IMR-90 (cell line): ENCODE results near the gene XIRP1. TPM values are rescaled to one million over a fixed set of nuclear protein-coding genes. Genes with fewer than 3 reads are reported as not detected.

Experiments used
- ATAC-seq: fragments of 200-7000 bp; cut with Tn5 transposase; 2 replicates; pipeline ENCODE4 v1.9.1; 2020; ENCODE audit warnings: low read depth, mild to moderate bottlenecking, moderate library complexity
- BruUV-seq: library from RNA; stranded (reverse); fragments of 400-500 nt; replicated peaks from 2 replicates; lab custom pipeline; 2021; lab: Mats Ljungman, UMichigan
- CTCF ChIA-PET: fragments of 300-600 bp; formaldehyde crosslinking; extraction: SDS; loops from one replicate; lab custom pipeline; 2021; ENCODE audit warnings: antibody characterized with exemption; lab: Yijun Ruan, JAX
- POLR2A ChIA-PET: fragments of 300-600 bp; sonication (Branson Sonifier 250); formaldehyde crosslinking; loops from one replicate; lab custom pipeline; 2022; ENCODE audit warnings: antibody characterized with exemption; ENCODE audit not compliant: unreplicated experiment; lab: Charles Lee
- DNase-seq: peaks from one replicate; pipeline ENCODE4 v3.0.0; 2013
- H2AFZ ChIP-seq: replicated peaks from 2 replicates; pipeline ENCODE3; 2013; ENCODE audit warnings: low read length, mild to moderate bottlenecking; ENCODE audit not compliant: poor library complexity
- H2AK5ac ChIP-seq: 2 replicates; pipeline ENCODE4 v1.6.1; 2013; ENCODE audit warnings: low read depth, low read length, inconsistent platforms
- H2AK9ac ChIP-seq: replicated peaks from 2 replicates; pipeline ENCODE3; 2013; ENCODE audit warnings: mild to moderate bottlenecking, low read depth, low read length, moderate library complexity; ENCODE audit not compliant: poor library complexity
- H2BK120ac ChIP-seq: 2 replicates; pipeline ENCODE4 v1.6.1; 2013; ENCODE audit warnings: low read depth, low read length, inconsistent platforms
- H2BK15ac ChIP-seq: 3 replicates; pipeline ENCODE4 v1.6.1; 2013; ENCODE audit warnings: low read depth, low read length, inconsistent platforms
- H2BK20ac ChIP-seq: 2 replicates; pipeline ENCODE4 v1.6.1; 2013; ENCODE audit warnings: low read depth, mild to moderate bottlenecking, inconsistent platforms, low read length, moderate library complexity
- H2BK5ac ChIP-seq: 2 replicates; pipeline ENCODE4 v1.6.1; 2013; ENCODE audit warnings: mild to moderate bottlenecking, low read depth, low read length, inconsistent platforms; ENCODE audit not compliant: poor library complexity, severe bottlenecking
- H3K14ac ChIP-seq: replicated peaks from 2 replicates; pipeline ENCODE4 v1.6.1; 2013; ENCODE audit warnings: low read depth, low read length, inconsistent platforms
- H3K18ac ChIP-seq: 2 replicates; pipeline ENCODE4 v1.6.1; 2013; ENCODE audit warnings: low read depth, low read length, control low read depth
- H3K23ac ChIP-seq: 2 replicates; pipeline ENCODE4 v1.6.1; 2013; ENCODE audit warnings: low read depth, low read length, inconsistent platforms
- H3K27ac ChIP-seq: 2 replicates; pipeline ENCODE4 v1.5.1; 2013; ENCODE audit warnings: mild to moderate bottlenecking, control low read depth, low read length; ENCODE audit not compliant: insufficient read depth
- H3K27me3 ChIP-seq: 2 replicates; pipeline ENCODE4 v1.6.1; 2013; ENCODE audit warnings: low read length; ENCODE audit not compliant: control insufficient read depth, insufficient read depth
- H3K36me3 ChIP-seq: 2 replicates; pipeline ENCODE4 v1.6.1; 2013; ENCODE audit warnings: low read length, mixed read lengths; ENCODE audit not compliant: control insufficient read depth, insufficient read depth
- H3K4ac ChIP-seq: 2 replicates; pipeline ENCODE4 v1.6.1; 2013; ENCODE audit warnings: low read depth, low read length, inconsistent platforms
- H3K4me1 ChIP-seq: 2 replicates; pipeline ENCODE4 v1.6.1; 2013; ENCODE audit warnings: low read length, mixed read lengths; ENCODE audit not compliant: control insufficient read depth, insufficient read depth
- H3K4me2 ChIP-seq: 2 replicates; pipeline ENCODE4 v1.6.1; 2013; ENCODE audit warnings: low read depth, mild to moderate bottlenecking, control low read depth, low read length, moderate library complexity
- H3K4me3 ChIP-seq: 2 replicates; pipeline ENCODE4 v1.5.1; 2013; ENCODE audit warnings: low read depth, mild to moderate bottlenecking, control low read depth, low read length, moderate library complexity; ENCODE audit not compliant: insufficient read depth
- H3K56ac ChIP-seq: 2 replicates; pipeline ENCODE4 v1.6.1; 2013; ENCODE audit warnings: low read length, inconsistent platforms; ENCODE audit not compliant: insufficient read depth; ENCODE audit errors: extremely low read depth
- H3K79me1 ChIP-seq, 2 experiments: 2 replicates each; pipeline ENCODE4 v1.6.1; 2013; ENCODE audit warnings: low read length in 2 of 2, inconsistent platforms in 1 of 2, low read depth in 1 of 2
- H3K9ac ChIP-seq: 2 replicates; pipeline ENCODE4 v1.6.1; 2013; ENCODE audit warnings: low read depth, low read length, control low read depth
- H3K9me1 ChIP-seq: 2 replicates; pipeline ENCODE4 v1.6.1; 2013; ENCODE audit warnings: low read length, inconsistent platforms; ENCODE audit not compliant: insufficient read depth
- H3K9me3 ChIP-seq: 2 replicates; pipeline ENCODE4 v1.6.1; 2013; ENCODE audit warnings: low read length; ENCODE audit not compliant: control insufficient read depth, insufficient read depth
- H4K20me1 ChIP-seq: 2 replicates; pipeline ENCODE4 v1.6.1; 2013; ENCODE audit warnings: low read length, inconsistent platforms; ENCODE audit not compliant: insufficient read depth
- H4K5ac ChIP-seq: 2 replicates; pipeline ENCODE4 v1.6.1; 2013; ENCODE audit warnings: mild to moderate bottlenecking, low read depth, low read length, control low read depth
- H4K8ac ChIP-seq, 2 experiments: 2 replicates each; pipeline ENCODE4 v1.6.1; 2013; ENCODE audit warnings: low read depth in 2 of 2, low read length in 2 of 2, control low read depth in 1 of 2, inconsistent platforms in 1 of 2
- H4K91ac ChIP-seq: 2 replicates; pipeline ENCODE4 v1.6.1; 2013; ENCODE audit warnings: low read depth, low read length, inconsistent platforms; ENCODE audit not compliant: insufficient read depth
- BHLHE40 ChIP-seq: fragments of 150-350 bp; IDR thresholded peaks from 2 replicates; pipeline ENCODE4 v1.6.1; 2016; ENCODE audit warnings: mild to moderate bottlenecking, low read depth, low read length
- CEBPB ChIP-seq: IDR thresholded peaks from 2 replicates; pipeline ENCODE4 v1.6.1; 2012; ENCODE audit warnings: low read depth, low read length, improper control_type of control experiment
- CHD1 ChIP-seq: IDR thresholded peaks from 2 replicates; pipeline ENCODE4 v1.6.1; 2012; ENCODE audit warnings: low read depth, low read length, improper control_type of control experiment
- MAFK ChIP-seq: IDR thresholded peaks from 2 replicates; pipeline ENCODE4 v1.6.1; 2012; ENCODE audit warnings: low read depth, low read length, improper control_type of control experiment
- MAZ ChIP-seq: IDR thresholded peaks from 2 replicates; pipeline ENCODE4 v1.6.1; 2012; ENCODE audit warnings: low read depth, mild to moderate bottlenecking, low read length, improper control_type of control experiment, moderate library complexity, borderline replicate concordance
- NFE2L2 ChIP-seq: fragments of 150-350 bp; IDR thresholded peaks from 2 replicates; pipeline ENCODE4 v1.6.1; 2016; ENCODE audit warnings: low read depth, mild to moderate bottlenecking, low read length
- POLR2A ChIP-seq: IDR thresholded peaks from 2 replicates; pipeline ENCODE4 v1.6.1; 2012; ENCODE audit warnings: mild to moderate bottlenecking, low read depth, low read length
- RAD21 ChIP-seq: IDR thresholded peaks from 2 replicates; pipeline ENCODE4 v1.6.1; 2012; ENCODE audit warnings: low read length, improper control_type of control experiment
- RCOR1 ChIP-seq: IDR thresholded peaks from 2 replicates; pipeline ENCODE4 v1.6.1; 2012; ENCODE audit warnings: mild to moderate bottlenecking, low read length, improper control_type of control experiment; ENCODE audit not compliant: insufficient replicate concordance
- SMC3 ChIP-seq: fragments of 150-350 bp; IDR thresholded peaks from 2 replicates; pipeline ENCODE4 v1.6.1; 2016; ENCODE audit warnings: low read depth, mild to moderate bottlenecking, antibody characterized with exemption, low read length, moderate library complexity
- USF2 ChIP-seq: fragments of 150-350 bp; IDR thresholded peaks from 2 replicates; pipeline ENCODE4 v1.6.1; 2017; ENCODE audit warnings: mild to moderate bottlenecking, antibody characterized with exemption, low read length, low read depth
- WGBS, 2 experiments: methylation state at CpG; one replicate each; pipeline versions ENCODE4 v1.1.5 to v1.1.7; 2013; ENCODE audit warnings: missing lambda C conversion rate in 2 of 2; ENCODE audit not compliant: insufficient read length in 1 of 2; ENCODE audit errors: extremely low coverage in 2 of 2; 5-methylcytosine and 5-hydroxymethylcytosine counted together
- dilution Hi-C: fragments of 300-500 bp; cut with HindIII; formaldehyde crosslinking; loops from one replicate; pipeline ENCODE4 v1.14.3; 2018; ENCODE audit warnings: low sequenced_read_pairs; ENCODE audit not compliant: unreplicated experiment
- in situ Hi-C: fragments of 300-500 bp; cut with MboI; formaldehyde crosslinking; loops from 3 replicates; pipeline ENCODE4 v1.14.3; 2019; ENCODE audit warnings: low sequenced_read_pairs, inconsistent platforms, mixed read lengths
- intact Hi-C: fragments of 100-400 bp; cut with micrococcal nuclease; formaldehyde crosslinking; loops from 2 replicates; pipeline ENCODE4 v1.10.0; 2022
- polyA plus RNA-seq, 3 experiments: library from polyadenylated mRNA; depleted of rRNA; stranded (reverse); fragments of >200 nt; gene quantifications; 2 replicates each; pipeline ENCODE4 v1.2.3, GENCODE V29; 2012; ENCODE audit warnings: low replicate concordance in 1 of 3
- total RNA-seq: library from RNA; depleted of rRNA; stranded (reverse); fragments of >200 nt; gene quantifications from 2 replicates; pipeline ENCODE4 v1.2.3, GENCODE V29; 2012

The XIRP1 gene
- total and polyA plus RNA-seq, 2 of the 4 experiments (the other 2 are of a cell fraction): under 0.01 to 0.07 TPM

GRCh38 chr3:39176025-39176714 is 16.2 kb downstream of the XIRP1 start:
- H3K14ac ChIP-seq: no peak overlapping the region
- H3K79me1 ChIP-seq: peaks cover 0 to 15% of the 10 kb centered on the region in 2 experiments; a peak in 1 of 4 replicates
- peak overlapping the region in 1 of 2 experiments; percentile 5; a peak in 1 of 4 replicates for H4K8ac ChIP-seq
- peak overlapping the region; percentile 43; the same call in 1 of the 2 replicates for H2BK120ac ChIP-seq
- no peaks in the 10 kb centered on the region; the same call in 1 of the 2 replicates for H3K27me3 ChIP-seq
- H3K36me3 ChIP-seq: no peaks in the 10 kb centered on the region
- BruUV-seq: no TSS peak
- H2BK15ac ChIP-seq: peak overlapping the region; percentile 51; the same call in 2 of the 3 replicates
- H3K9ac ChIP-seq: no peak overlapping the region
- no peak for DNase-seq
- H3K4me3 ChIP-seq: no peak overlapping the region
- in situ Hi-C loops: no loop called here
- H2BK20ac ChIP-seq: no peak overlapping the region; the same call in 1 of the 2 replicates
- CTCF ChIA-PET: interaction anchor here (0.5 kb wide), 1 partner anchor 347 kb away, joined by 3 read pairs; no protein-coding TSS in a partner anchor
- ATAC-seq: no peak
- no peaks in the 10 kb centered on the region for H4K20me1 ChIP-seq
- no peak overlapping the region for H2AK9ac ChIP-seq
- no peak overlapping the region for H3K4me2 ChIP-seq
- H3K9me1 ChIP-seq: peaks cover 12% of the 10 kb centered on the region
- dilution Hi-C loops: no loop called here
- TF ChIP-seq POLR2A (no peak), CEBPB (no peak), BHLHE40 (no peak), MAFK (no peak), RCOR1 (no peak), RAD21 (no peak), USF2 (no peak), CHD1 (no peak), NFE2L2 (no peak), SMC3 (no peak), MAZ (no peak)
- H4K91ac ChIP-seq: no peak overlapping the region; the same call in 1 of the 2 replicates
- intact Hi-C loops: no loop called here
- H3K23ac ChIP-seq: peak overlapping the region; percentile 24; the same call in 1 of the 2 replicates
- peak overlapping the region; percentile 19 for H2AFZ ChIP-seq
- POLR2A ChIA-PET: no interaction called here
- H3K18ac ChIP-seq: no peak overlapping the region
- H3K56ac ChIP-seq: no peak overlapping the region
- no peak overlapping the region for H3K27ac ChIP-seq
- no peaks in the 10 kb centered on the region for H3K9me3 ChIP-seq
- 88% methylated on average over 4 of the region's 6 CpGs; no CpG with 5 or more reads in 1 of the 2 experiments for WGBS, 2 experiments
- peak overlapping the region; percentile 71 for H3K4ac ChIP-seq
- H2BK5ac ChIP-seq: no peak overlapping the region
- 0 out of 2 replicates have a peak overlapping the region, but pooled peaks have one; percentile 8 for H2AK5ac ChIP-seq
- no peak overlapping the region for H4K5ac ChIP-seq
- peaks cover 11% of the 10 kb centered on the region for H3K4me1 ChIP-seq
